Calu3 (cell line): ENCODE results near the gene PANX2. TPM values are rescaled to one million over a fixed set of nuclear protein-coding genes. Genes with fewer than 3 reads are reported as not detected.

Source experiments
- BruUV-seq: library from RNA; stranded (reverse); fragments of 400-500 nt; replicated peaks from 2 replicates; lab custom pipeline; 2021; lab: Mats Ljungman, UMichigan
- CTCF ChIA-PET: fragments of 300-600 bp; sonication (Branson Sonifier 250); formaldehyde crosslinking; loops from one replicate; lab custom pipeline; 2022; ENCODE audit warnings: antibody characterized with exemption; lab: Charles Lee
- DNase-seq: peaks from one replicate; pipeline ENCODE4 v3.0.0; 2022
- H3K27ac Mint-ChIP-seq: one replicate; pipeline ENCODE4 v1.8.0; 2022; ENCODE audit warnings: mixed read lengths; ENCODE audit not compliant: unreplicated experiment
- H3K27me3 Mint-ChIP-seq: one replicate; pipeline ENCODE4 v1.8.0; 2022; ENCODE audit warnings: mixed read lengths; ENCODE audit not compliant: unreplicated experiment
- H3K36me3 Mint-ChIP-seq: one replicate; pipeline ENCODE4 v1.8.0; 2022; ENCODE audit warnings: mild to moderate bottlenecking, moderate library complexity, mixed read lengths; ENCODE audit not compliant: insufficient read depth, unreplicated experiment
- H3K4me1 Mint-ChIP-seq: one replicate; pipeline ENCODE4 v1.8.0; 2022; ENCODE audit warnings: mild to moderate bottlenecking, low read depth, mixed read lengths; ENCODE audit not compliant: unreplicated experiment
- H3K4me3 Mint-ChIP-seq: one replicate; pipeline ENCODE4 v1.8.0; 2022; ENCODE audit warnings: mild to moderate bottlenecking, low read depth, moderate library complexity, mixed read lengths; ENCODE audit not compliant: unreplicated experiment
- H3K9me3 Mint-ChIP-seq: one replicate; pipeline ENCODE4 v1.8.0; 2022; ENCODE audit warnings: low read depth, mixed read lengths; ENCODE audit not compliant: unreplicated experiment
- intact Hi-C: fragments of 100-400 bp; cut with micrococcal nuclease; formaldehyde crosslinking; loops from one replicate; pipeline ENCODE4 v1.10.0; 2022; ENCODE audit not compliant: unreplicated experiment
- total RNA-seq: library from RNA; stranded (reverse); gene quantifications from 2 replicates; pipeline ENCODE4 v1.2.3, GENCODE V29; 2022
- TF ChIP-seq, protein P1 (sequence below): fragments of 200-600 bp; IDR thresholded peaks from one replicate; pipeline ENCODE4 v1.8.0; 2022; ENCODE audit warnings: antibody characterized with exemption; ENCODE audit not compliant: unreplicated experiment

PANX2 gene
- total RNA-seq, 1 experiment from 2014 or later: 2.0 TPM

DNA sequence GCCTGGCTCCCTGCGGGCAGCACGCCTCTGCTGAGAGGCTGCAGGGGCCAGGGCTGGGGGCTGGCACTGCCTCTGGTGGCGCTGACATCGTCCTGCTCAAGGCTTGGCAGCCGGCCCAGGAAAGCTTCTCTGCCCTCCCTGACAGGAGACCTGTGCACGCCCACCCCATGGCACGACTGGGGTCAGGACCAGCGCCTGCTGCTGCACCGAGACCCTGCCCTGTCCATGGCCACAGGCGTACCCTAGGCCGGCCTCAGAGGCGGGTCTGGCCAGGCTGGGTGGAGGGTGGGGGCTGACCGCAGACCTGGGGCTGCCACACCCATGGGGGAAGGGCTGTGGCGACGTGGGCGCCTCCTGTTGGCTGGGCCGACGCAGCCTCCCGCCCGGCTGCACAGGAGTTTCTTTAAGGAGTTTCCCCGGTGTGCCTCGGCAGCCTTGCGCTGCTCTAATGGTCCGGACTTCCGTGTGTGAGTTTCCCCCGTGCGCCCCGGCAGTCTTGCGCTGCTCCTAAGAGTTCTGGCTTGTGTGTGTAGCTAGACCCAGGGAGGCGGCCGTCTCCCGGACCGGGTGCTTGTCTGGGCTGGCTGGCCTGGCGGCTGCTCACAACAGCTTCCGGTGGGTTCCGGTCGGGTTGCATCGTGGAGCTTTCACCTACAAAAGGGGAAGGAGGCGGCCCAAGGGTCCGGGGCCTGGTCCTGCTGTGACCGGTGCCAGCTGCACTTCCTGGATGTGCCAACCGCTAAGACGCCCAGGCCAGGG is 19.8 kb downstream of the PANX2 start:
- CTCF ChIA-PET: interaction anchor here (0.7 to 1.4 kb wide), 3 partner anchors 18 to 41 kb away, joined by 4 to 9 read pairs (median 4); no protein-coding TSS in a partner anchor
- intact Hi-C loops: no loop called here

DNA sequence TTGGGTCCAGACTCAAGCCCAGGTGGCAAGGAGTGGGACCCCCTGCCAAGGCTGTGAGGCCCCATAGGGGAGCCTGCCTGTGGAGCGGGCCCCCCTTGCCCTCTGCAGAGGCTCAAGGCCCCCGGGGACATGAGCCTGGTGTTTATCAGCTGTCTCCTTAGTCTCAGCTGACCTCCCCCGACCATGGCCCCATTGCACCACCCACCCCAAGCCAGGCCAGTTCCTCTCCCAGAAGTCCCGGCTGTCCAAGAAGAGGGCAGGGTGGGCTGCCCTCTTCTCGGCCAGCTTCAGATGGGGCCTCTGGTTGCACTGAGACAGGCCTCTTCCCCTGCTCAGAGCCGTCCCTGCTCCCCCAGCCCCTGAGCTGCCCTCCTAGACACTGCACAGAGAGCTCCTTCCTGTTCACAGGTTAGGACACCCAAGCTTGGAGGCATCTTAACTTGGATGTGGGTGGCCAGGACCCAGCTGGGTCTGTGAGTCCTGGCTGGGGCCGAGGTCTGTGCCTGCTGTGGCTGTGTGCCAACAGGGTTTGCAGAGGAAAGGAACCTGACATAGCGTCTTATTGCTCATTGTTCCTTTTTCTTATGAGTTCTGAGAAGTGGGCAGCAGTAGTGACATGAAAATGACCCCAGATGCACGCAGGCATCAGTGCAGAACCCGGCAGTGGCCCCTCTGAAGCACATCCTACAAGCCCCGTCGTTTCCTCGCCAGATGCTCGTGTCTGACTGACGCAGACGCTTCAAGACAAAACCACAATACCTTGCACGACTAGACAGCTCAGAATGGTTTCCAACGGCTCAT is 20.6 kb downstream of the PANX2 start:
- peaks cover 43% of the 10 kb centered on the region for H3K36me3 Mint-ChIP-seq
- CTCF ChIA-PET: interaction anchor here (1.4 kb wide), 2 partner anchors 17 to 42 kb away, joined by 4 to 9 read pairs; no protein-coding TSS in a partner anchor
- H3K9me3 Mint-ChIP-seq: no peaks in the 10 kb centered on the region
- DNase-seq: no peak
- peaks cover 14% of the 10 kb centered on the region for H3K4me1 Mint-ChIP-seq
- BruUV-seq: TSS peak; percentile 25
- H3K4me3 Mint-ChIP-seq: peak overlapping the region; percentile 71
- H3K27ac Mint-ChIP-seq: peak overlapping the region; percentile 85
- TF ChIP-seq, protein P1, sequence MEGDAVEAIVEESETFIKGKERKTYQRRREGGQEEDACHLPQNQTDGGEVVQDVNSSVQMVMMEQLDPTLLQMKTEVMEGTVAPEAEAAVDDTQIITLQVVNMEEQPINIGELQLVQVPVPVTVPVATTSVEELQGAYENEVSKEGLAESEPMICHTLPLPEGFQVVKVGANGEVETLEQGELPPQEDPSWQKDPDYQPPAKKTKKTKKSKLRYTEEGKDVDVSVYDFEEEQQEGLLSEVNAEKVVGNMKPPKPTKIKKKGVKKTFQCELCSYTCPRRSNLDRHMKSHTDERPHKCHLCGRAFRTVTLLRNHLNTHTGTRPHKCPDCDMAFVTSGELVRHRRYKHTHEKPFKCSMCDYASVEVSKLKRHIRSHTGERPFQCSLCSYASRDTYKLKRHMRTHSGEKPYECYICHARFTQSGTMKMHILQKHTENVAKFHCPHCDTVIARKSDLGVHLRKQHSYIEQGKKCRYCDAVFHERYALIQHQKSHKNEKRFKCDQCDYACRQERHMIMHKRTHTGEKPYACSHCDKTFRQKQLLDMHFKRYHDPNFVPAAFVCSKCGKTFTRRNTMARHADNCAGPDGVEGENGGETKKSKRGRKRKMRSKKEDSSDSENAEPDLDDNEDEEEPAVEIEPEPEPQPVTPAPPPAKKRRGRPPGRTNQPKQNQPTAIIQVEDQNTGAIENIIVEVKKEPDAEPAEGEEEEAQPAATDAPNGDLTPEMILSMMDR: no peak
- intact Hi-C loops: no loop called here
- H3K27me3 Mint-ChIP-seq: no peaks in the 10 kb centered on the region

More for the DNA sequence above, 19.8 kb downstream of the PANX2 start:
- Mint-ChIP-seq H3K9me3 (no peaks in the 10 kb centered on the region), H3K27ac (peak overlapping the region; percentile 85), H3K4me3 (peak overlapping the region; percentile 71), H3K36me3 (peaks cover 49% of the 10 kb centered on the region), H3K27me3 (no peaks in the 10 kb centered on the region), H3K4me1 (peaks cover 14% of the 10 kb centered on the region)
- peak; percentile 80 for DNase-seq
- no TSS peak for BruUV-seq
- TF ChIP-seq, protein P1: peak; percentile 57

DNA sequence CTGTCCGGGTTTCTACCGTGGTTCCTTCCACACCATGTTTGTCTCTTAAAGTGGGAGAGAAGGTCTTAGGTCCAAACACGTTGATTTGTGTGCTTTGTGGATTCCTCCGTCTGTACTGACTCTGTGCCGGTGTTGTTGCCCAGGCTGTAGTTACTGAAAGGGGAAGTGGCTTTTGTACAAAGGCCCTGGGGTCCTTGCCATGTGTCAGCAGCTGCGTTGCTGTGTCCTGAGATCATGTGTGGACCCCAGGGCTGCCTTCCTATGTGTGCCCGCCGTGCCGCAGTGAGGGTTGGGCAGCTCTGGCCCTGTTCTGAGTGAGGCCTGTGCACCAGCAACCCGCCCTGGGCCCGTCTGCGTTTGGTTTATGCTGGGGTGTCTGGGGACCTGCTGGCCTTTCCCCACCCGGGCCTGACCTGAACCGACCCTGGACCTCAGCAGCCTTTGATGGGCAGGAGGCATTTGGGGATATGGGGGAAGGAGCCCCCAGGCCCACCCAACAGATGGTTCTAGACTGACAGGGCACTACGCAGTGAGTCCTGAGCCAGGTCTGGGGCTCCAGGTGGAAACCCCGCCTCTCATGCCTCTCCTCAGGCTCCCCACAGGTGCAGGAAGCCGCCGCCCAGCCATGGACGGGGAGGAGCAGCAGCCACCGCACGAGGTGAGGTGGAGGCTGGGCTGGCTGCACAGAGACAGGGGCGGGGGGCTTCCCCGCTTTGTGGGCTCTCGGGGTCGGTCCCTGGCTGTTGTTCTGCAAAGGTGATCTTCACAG is 22.1 kb downstream of the PANX2 start:
- intact Hi-C loops: no loop called here
- no peak for DNase-seq
- Mint-ChIP-seq H3K4me3 (no peak overlapping the region), H3K4me1 (peaks cover 14% of the 10 kb centered on the region), H3K36me3 (peaks cover 36% of the 10 kb centered on the region), H3K27ac (no peak overlapping the region), H3K9me3 (no peaks in the 10 kb centered on the region), H3K27me3 (no peaks in the 10 kb centered on the region)
- TF ChIP-seq, protein P1: no peak
- CTCF ChIA-PET: no interaction called here
- BruUV-seq: no TSS peak

GRCh38 chr22:50193621-50194020 is 23.1 kb downstream of the PANX2 start:
- H3K27me3 Mint-ChIP-seq: no peaks in the 10 kb centered on the region
- peaks cover 44% of the 10 kb centered on the region for H3K36me3 Mint-ChIP-seq
- TF ChIP-seq, protein P1: no peak
- intact Hi-C loops: no loop called here
- no peak overlapping the region for H3K27ac Mint-ChIP-seq
- no peak for DNase-seq
- H3K4me1 Mint-ChIP-seq: peaks cover 14% of the 10 kb centered on the region
- H3K9me3 Mint-ChIP-seq: no peaks in the 10 kb centered on the region
- CTCF ChIA-PET: no interaction called here
- H3K4me3 Mint-ChIP-seq: no peak overlapping the region
- BruUV-seq: no TSS peak
